HL-60/S4 (cell line): ENCODE results near the gene SHISA9.

ENCODE experiments used
- in situ Hi-C: fragments of 300-500 bp; cut with MboI; formaldehyde crosslinking; loops from 2 replicates; pipeline ENCODE4 v1.14.3; 2022; ENCODE audit warnings: low sequenced_read_pairs

Gene SHISA9

GRCh38 chr16:13155780-13156179, 254.4 kb downstream of the SHISA9 start:
- in situ Hi-C loops, result no loop called here

- in situ Hi-C loops, result no loop called here
Measured at GRCh38 chr16:13157082-13157481, 255.7 kb downstream of the SHISA9 start.

GRCh38 chr16:13158427-13158826, 257.0 kb downstream of the SHISA9 start:
- in situ Hi-C loops, result no loop called here

- in situ Hi-C loops, result no loop called here
Measured at GRCh38 chr16:13165024-13165423, 263.6 kb downstream of the SHISA9 start.

GRCh38 chr16:13168091-13168572, 266.7 kb downstream of the SHISA9 start:
- in situ Hi-C loops, result no loop called here

- in situ Hi-C loops, result no loop called here
Measured at GRCh38 chr16:13171313-13171712, 269.9 kb downstream of the SHISA9 start.

GRCh38 chr16:13176711-13177110, 275.3 kb downstream of the SHISA9 start:
- in situ Hi-C loops, result no loop called here

- in situ Hi-C loops, result no loop called here
Measured at GRCh38 chr16:13178318-13178717, 276.9 kb downstream of the SHISA9 start.

GRCh38 chr16:13181432-13181831, 280.0 kb downstream of the SHISA9 start:
- in situ Hi-C loops, result no loop called here

- in situ Hi-C loops, result no loop called here
Measured at GRCh38 chr16:13186813-13187212, 285.4 kb downstream of the SHISA9 start.

- in situ Hi-C loops, result no loop called here
Measured at GRCh38 chr16:13189250-13189649, 287.9 kb downstream of the SHISA9 start.

- in situ Hi-C loops, result no loop called here
Measured at GRCh38 chr16:13193721-13194120, 292.3 kb downstream of the SHISA9 start.

GRCh38 chr16:13194766-13195165, 293.4 kb downstream of the SHISA9 start:
- in situ Hi-C loops, result no loop called here

- in situ Hi-C loops, result no loop called here
Measured at GRCh38 chr16:13203725-13204124, 302.3 kb downstream of the SHISA9 start.

GRCh38 chr16:13205352-13205751, 304.0 kb downstream of the SHISA9 start:
- in situ Hi-C loops, result no loop called here

GRCh38 chr16:13206606-13207005, 305.2 kb downstream of the SHISA9 start:
- in situ Hi-C loops, result no loop called here

GRCh38 chr16:13207151-13207550, 305.8 kb downstream of the SHISA9 start:
- in situ Hi-C loops, result no loop called here

GRCh38 chr16:13223666-13224065, 322.3 kb downstream of the SHISA9 start:
- in situ Hi-C loops, result no loop called here

GRCh38 chr16:13229039-13229438, 327.6 kb downstream of the SHISA9 start:
- in situ Hi-C loops, result no loop called here

GRCh38 chr16:13231365-13231764, 330.0 kb downstream of the SHISA9 start:
- in situ Hi-C loops, result no loop called here

- in situ Hi-C loops, result no loop called here
Measured at GRCh38 chr16:13234999-13235398, 333.6 kb downstream of the SHISA9 start.

GRCh38 chr16:13236308-13236707, 334.9 kb downstream of the SHISA9 start:
- in situ Hi-C loops, result no loop called here

- in situ Hi-C loops, result no loop called here
Measured at GRCh38 chr16:13238182-13238581, 336.8 kb downstream of the SHISA9 start.

- in situ Hi-C loops, result no loop called here
Measured at GRCh38 chr16:13242201-13242600, 340.8 kb downstream of the SHISA9 start.
